Upper lobe of left lung (tissue), 6 donors: Measurements from ENCODE around the gene GAST. TPM values are rescaled to one million over a fixed set of nuclear protein-coding genes. Genes with fewer than 3 reads are reported as not detected.

Experiments used
- ATAC-seq, 2 donors: fragments of 200-7000 bp; cut with Tn5 transposase; one replicate each; pipeline ENCODE4 v1.9.1; 2022; ENCODE audit warnings: mild to moderate bottlenecking in 2 of 2, moderate library complexity in 2 of 2; ENCODE audit not compliant: low FRiP score in 2 of 2
- DNase-seq, 2 donors: peaks; one replicate each; pipeline ENCODE4 v3.0.0-alpha.2; 2019 to 2020
- H3K27ac ChIP-seq, 4 donors: fragments of 200-600 bp; sonication (generic); one replicate each; pipeline ENCODE4 v1.5.1; 2016 to 2019
- H3K27me3 ChIP-seq, 4 donors: fragments of 200-600 bp; sonication (generic); one replicate each; pipeline ENCODE4 v1.5.1; 2017 to 2019
- H3K36me3 ChIP-seq, 4 donors: fragments of 200-600 bp; sonication (generic); one replicate each; pipeline ENCODE4 v1.5.1; 2016 to 2019
- H3K4me1 ChIP-seq, 4 donors: fragments of 200-600 bp; sonication (generic); one replicate each; pipeline ENCODE4 v1.5.1; 2018 to 2019
- H3K4me3 ChIP-seq, 4 donors: fragments of 200-600 bp; sonication (generic); one replicate each; pipeline ENCODE4 v1.5.1; 2017 to 2019; ENCODE audit warnings: mild to moderate bottlenecking in 2 of 4, moderate library complexity in 1 of 4
- H3K9me3 ChIP-seq, 4 donors: fragments of 200-600 bp; sonication (generic); one replicate each; pipeline ENCODE4 v1.5.1; 2018 to 2019
- EP300 ChIP-seq, 4 donors: sonication (generic); formaldehyde crosslinking; IDR thresholded peaks; one replicate each; pipeline ENCODE4 v1.5.1; 2017; ENCODE audit warnings: antibody characterized with exemption in 4 of 4, control low read depth in 2 of 4
- POLR2A ChIP-seq, 4 donors: fragments of 450-650 bp; IDR thresholded peaks; one replicate each; pipeline ENCODE4 v1.5.1; 2016 to 2017; ENCODE audit warnings: antibody characterized with exemption in 4 of 4, mild to moderate bottlenecking in 2 of 4
- POLR2AphosphoS5 ChIP-seq, 2 donors: sonication (generic); formaldehyde crosslinking; IDR thresholded peaks; one replicate each; pipeline ENCODE4 v1.5.1; 2017; ENCODE audit warnings: antibody characterized with exemption in 2 of 2
- WGBS, 2 donors: methylation state at CpG; one replicate each; pipeline ENCODE4 v1.1.5; 2017 to 2018; 5-methylcytosine and 5-hydroxymethylcytosine counted together
- total RNA-seq, 6 donors: library from RNA; depleted of rRNA in 4 of 6; stranded (reverse); fragments of >200 nt in 4 of 6; gene quantifications; one replicate each; pipeline versions ENCODE4 v1.1.0 to v1.2.1, GENCODE V29; 2016 to 2021
- TF ChIP-seq, protein P1 (sequence below), 6 experiments: fragments of 450-650 bp in 4 of 6; fragments of 200-600 bp in 2 of 6; sonication (generic) in 2 of 6; IDR thresholded peaks; one replicate each; pipeline ENCODE4 v1.5.1; 2016 to 2019; ENCODE audit warnings: antibody characterized with exemption in 6 of 6
- donor health status: DM: no; HTN: no; CAD: no; lungs with moderate emphysema.
- donor health status: DM: no; HTN: yes; CAD: no; lungs with severe emphysema.

The GAST gene
- total RNA-seq, 6 donors from 2014 or later: not detected

- Histone ChIP-seq H3K27ac (peak overlapping the region in 3 of 4 donors; percentile 100), H3K27me3 (no peaks in the 10 kb centered on the region)
These were observed 21.6 kb upstream of the GAST start for GRCh38 chr17:41690497-41690896.

GRCh38 chr17:41691031-41691777, 20.9 kb upstream of the GAST start:
- no peaks in the 10 kb centered on the region for H3K9me3 ChIP-seq
- no peaks in the 10 kb centered on the region for H3K27me3 ChIP-seq
- H3K4me3 ChIP-seq: peak overlapping the region in 1 of 4 donors; percentile 72
- H3K27ac ChIP-seq: peak overlapping the region in 3 of 4 donors; percentile 13 to 100 (median 100)
- H3K36me3 ChIP-seq: peaks cover 41 to 65% (median 57%) of the 10 kb centered on the region in 4 donors
- TF ChIP-seq, protein P1, sequence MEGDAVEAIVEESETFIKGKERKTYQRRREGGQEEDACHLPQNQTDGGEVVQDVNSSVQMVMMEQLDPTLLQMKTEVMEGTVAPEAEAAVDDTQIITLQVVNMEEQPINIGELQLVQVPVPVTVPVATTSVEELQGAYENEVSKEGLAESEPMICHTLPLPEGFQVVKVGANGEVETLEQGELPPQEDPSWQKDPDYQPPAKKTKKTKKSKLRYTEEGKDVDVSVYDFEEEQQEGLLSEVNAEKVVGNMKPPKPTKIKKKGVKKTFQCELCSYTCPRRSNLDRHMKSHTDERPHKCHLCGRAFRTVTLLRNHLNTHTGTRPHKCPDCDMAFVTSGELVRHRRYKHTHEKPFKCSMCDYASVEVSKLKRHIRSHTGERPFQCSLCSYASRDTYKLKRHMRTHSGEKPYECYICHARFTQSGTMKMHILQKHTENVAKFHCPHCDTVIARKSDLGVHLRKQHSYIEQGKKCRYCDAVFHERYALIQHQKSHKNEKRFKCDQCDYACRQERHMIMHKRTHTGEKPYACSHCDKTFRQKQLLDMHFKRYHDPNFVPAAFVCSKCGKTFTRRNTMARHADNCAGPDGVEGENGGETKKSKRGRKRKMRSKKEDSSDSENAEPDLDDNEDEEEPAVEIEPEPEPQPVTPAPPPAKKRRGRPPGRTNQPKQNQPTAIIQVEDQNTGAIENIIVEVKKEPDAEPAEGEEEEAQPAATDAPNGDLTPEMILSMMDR (IDR thresholded peaks at IDR 0.05): no peak
- no peak for TF ChIP-seq EP300 (IDR thresholded peaks at IDR 0.05)
- TF ChIP-seq POLR2A (IDR thresholded peaks at IDR 0.05): no peak
- TF ChIP-seq POLR2AphosphoS5 (IDR thresholded peaks at IDR 0.05): no peak
- DNase-seq (no peak), ATAC-seq (no peak)
- 73 to 75% methylated on average over 9 to 10 of the region's 10 CpGs for whole genome bisulfite sequencing, 2 donors
- H3K4me1 ChIP-seq: peaks cover 38 to 46% (median 40%) of the 10 kb centered on the region in 4 donors

More at GRCh38 chr17:41690497-41690896, 21.6 kb upstream of the GAST start:
- Histone ChIP-seq H3K36me3 (peaks cover 41 to 62% (median 57%) of the 10 kb centered on the region in 4 donors), H3K4me1 (peaks cover 32 to 39% (median 33%) of the 10 kb centered on the region in 4 donors), H3K4me3 (peak overlapping the region; percentile 60 to 90 (median 74)), H3K9me3 (no peaks in the 10 kb centered on the region)
- no peak for TF ChIP-seq EP300 (IDR thresholded peaks at IDR 0.05)
- TF ChIP-seq POLR2AphosphoS5 (IDR thresholded peaks at IDR 0.05): no peak
- no peak for TF ChIP-seq POLR2A (IDR thresholded peaks at IDR 0.05)
- TF ChIP-seq, protein P1 (IDR thresholded peaks at IDR 0.05): no peak
- DNase-seq (no peak), ATAC-seq (no peak)
- 44 to 65% methylated on average over 2 of the region's 2 CpGs for WGBS, 2 donors

GRCh38 chr17:41692722-41693521, 19.2 kb upstream of the GAST start:
- Histone ChIP-seq H3K4me1 (peaks cover 44 to 54% (median 47%) of the 10 kb centered on the region in 4 donors), H3K36me3 (peaks cover 41 to 65% (median 57%) of the 10 kb centered on the region in 4 donors), H3K4me3 (no peak overlapping the region), H3K27me3 (no peaks in the 10 kb centered on the region), H3K27ac (peak overlapping the region in 1 of 4 donors; percentile 4), H3K9me3 (no peaks in the 10 kb centered on the region)
- WGBS, 2 donors: 90% methylated on average over 11 of the region's 11 CpGs
- no peak for TF ChIP-seq POLR2AphosphoS5 (IDR thresholded peaks at IDR 0.05)
- TF ChIP-seq EP300 (IDR thresholded peaks at IDR 0.05): no peak
- TF ChIP-seq, protein P1 (IDR thresholded peaks at IDR 0.05): no peak
- no peak for TF ChIP-seq POLR2A (IDR thresholded peaks at IDR 0.05)
- DNase-seq: no peak
- ATAC-seq: no peak

GRCh38 chr17:41695134-41695661, 16.9 kb upstream of the GAST start:
- ATAC-seq: no peak

More at GRCh38 chr17:41695134-41695661, 16.9 kb upstream of the GAST start:
- TF ChIP-seq, protein P1 (IDR thresholded peaks at IDR 0.05): no peak
- TF ChIP-seq EP300 (IDR thresholded peaks at IDR 0.05) (no peak), POLR2A (IDR thresholded peaks at IDR 0.05) (no peak), POLR2AphosphoS5 (IDR thresholded peaks at IDR 0.05) (no peak)
- Histone ChIP-seq H3K36me3 (peaks cover 37 to 56% (median 49%) of the 10 kb centered on the region in 4 donors), H3K4me3 (no peak overlapping the region), H3K9me3 (no peaks in the 10 kb centered on the region), H3K4me1 (peaks cover 38 to 47% (median 42%) of the 10 kb centered on the region in 4 donors), H3K27ac (peak overlapping the region in 3 of 4 donors; percentile 10 to 66 (median 42)), H3K27me3 (no peaks in the 10 kb centered on the region)
- WGBS, 2 donors: 76 to 84% methylated on average over 7 of the region's 7 CpGs
- DNase-seq: peak in 1 of 2 donors; percentile 48
